Midbrain (tissue), 1 donor: ENCODE measurements around the gene LYG1.

Source experiments
- DNase-seq: peaks from one replicate; lab custom pipeline; 2025; lab: John Stamatoyannopoulos, UW

Gene LYG1

GRCh38 chr2:99275882-99276281 is 25.1 kb downstream of the LYG1 start:
- no peak for DNase-seq

- no peak for DNase-seq
These were observed 39.8 kb downstream of the LYG1 start for GRCh38 chr2:99261242-99261641.

- DNase-seq = no peak
These were observed 40.8 kb downstream of the LYG1 start for GRCh38 chr2:99260184-99260583.

GRCh38 chr2:99259465-99259864 is 41.5 kb downstream of the LYG1 start:
- no peak for DNase-seq

GRCh38 chr2:99256677-99257076 is 44.3 kb downstream of the LYG1 start:
- DNase-seq = no peak

- no peak for DNase-seq
These were observed 45.3 kb downstream of the LYG1 start, which contains the start of gene LYG2 for GRCh38 chr2:99255491-99256318. TSS of gene LYG2 (minus strand) at chr2:99255666. CDS start at chr2:99254260, 1,406 bp downstream.

GRCh38 chr2:99249951-99250350 is 51.0 kb downstream of the LYG1 start:
- DNase-seq = no peak

GRCh38 chr2:99242151-99242550 is 58.8 kb downstream of the LYG1 start:
- DNase-seq = no peak

GRCh38 chr2:99240431-99240830 is 60.6 kb downstream of the LYG1 start:
- DNase-seq = no peak

GRCh38 chr2:99238599-99238998 is 62.4 kb downstream of the LYG1 start:
- DNase-seq = no peak
